MCF 10A (cell line): ENCODE results near the gene PTPRT. TPM values are rescaled to one million over a fixed set of nuclear protein-coding genes. Genes with fewer than 3 reads are reported as not detected.

Experiments used
- BruUV-seq: library from RNA; stranded (reverse); fragments of 400-500 nt; replicated peaks from 2 replicates; lab custom pipeline; 2021; lab: Mats Ljungman, UMichigan
- CTCF ChIA-PET: fragments of 300-600 bp; sonication (Branson Sonifier 250); formaldehyde crosslinking; extraction: SDS; loops from one replicate; lab custom pipeline; 2021; ENCODE audit warnings: antibody characterized with exemption, inconsistent platforms; lab: Yijun Ruan, JAX
- POLR2A ChIA-PET: fragments of 300-600, 350-650 bp; sonication (Branson Sonifier 250); formaldehyde crosslinking; extraction: SDS; loops from one replicate; lab custom pipeline; 2020; ENCODE audit warnings: antibody characterized with exemption, inconsistent platforms; lab: Yijun Ruan, JAX
- DNase-seq: peaks from one replicate; pipeline ENCODE4 v3.0.0-alpha.2; 2018; ENCODE audit not compliant: unreplicated experiment
- H3K27ac Mint-ChIP-seq: one replicate; pipeline ENCODE4 v1.8.0; 2022; ENCODE audit warnings: mild to moderate bottlenecking, low read depth, mixed read lengths; ENCODE audit not compliant: unreplicated experiment
- H3K27me3 Mint-ChIP-seq: one replicate; pipeline ENCODE4 v1.8.0; 2022; ENCODE audit warnings: mixed read lengths; ENCODE audit not compliant: insufficient read depth, unreplicated experiment
- H3K36me3 Mint-ChIP-seq: one replicate; pipeline ENCODE4 v1.8.0; 2022; ENCODE audit warnings: mild to moderate bottlenecking, moderate library complexity, mixed read lengths; ENCODE audit not compliant: insufficient read depth, unreplicated experiment
- H3K4me1 Mint-ChIP-seq: one replicate; pipeline ENCODE4 v1.8.0; 2022; ENCODE audit warnings: mixed read lengths; ENCODE audit not compliant: insufficient read depth, unreplicated experiment
- H3K4me3 Mint-ChIP-seq: one replicate; pipeline ENCODE4 v1.8.0; 2022; ENCODE audit warnings: mild to moderate bottlenecking, moderate library complexity, mixed read lengths; ENCODE audit not compliant: unreplicated experiment
- H3K9me3 Mint-ChIP-seq: one replicate; pipeline ENCODE4 v1.8.0; 2022; ENCODE audit warnings: mixed read lengths; ENCODE audit not compliant: unreplicated experiment
- CTCF ChIP-seq: fragments of 200-600 bp; IDR thresholded peaks from one replicate; pipeline ENCODE4 v1.8.0; 2022; ENCODE audit warnings: antibody characterized with exemption, mild to moderate bottlenecking; ENCODE audit not compliant: unreplicated experiment
- intact Hi-C: fragments of 100-400 bp; cut with micrococcal nuclease; formaldehyde crosslinking; loops from 2 replicates; pipeline ENCODE4 v1.14.1; 2022
- total RNA-seq: library from RNA; stranded (reverse); gene quantifications from 2 replicates; pipeline ENCODE4 v1.2.3, GENCODE V29; 2022

The PTPRT gene
- total RNA-seq, 1 experiment from 2014 or later: not detected

DNA sequence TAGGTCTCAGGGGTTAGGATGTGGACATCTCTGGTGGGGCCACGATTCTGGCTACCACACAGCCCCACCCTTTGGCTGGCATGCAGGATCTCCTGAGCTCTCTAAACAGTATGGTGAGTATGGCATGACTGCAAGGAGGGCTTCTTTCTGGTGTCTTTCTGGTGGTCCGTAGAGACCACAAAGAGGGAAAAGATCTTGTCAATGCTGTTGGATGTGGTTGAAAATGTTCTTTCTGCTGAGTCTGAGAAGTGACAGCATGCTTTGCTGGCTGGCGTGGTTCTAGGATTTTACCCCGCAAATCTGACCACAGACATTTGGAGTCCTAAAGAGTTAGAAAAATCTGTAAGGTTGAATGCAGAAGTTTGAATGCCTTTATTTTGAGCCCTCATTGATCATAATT lies 1096.7 kb downstream of the PTPRT start:
- intact Hi-C loops: no loop called here
- no peak for TF ChIP-seq CTCF
- peaks cover 47% of the 10 kb centered on the region for H3K9me3 Mint-ChIP-seq
- CTCF ChIA-PET: no interaction called here
- BruUV-seq: no TSS peak
- H3K36me3 Mint-ChIP-seq: no peaks in the 10 kb centered on the region
- H3K4me1 Mint-ChIP-seq: no peaks in the 10 kb centered on the region
- H3K27me3 Mint-ChIP-seq: no peaks in the 10 kb centered on the region
- H3K27ac Mint-ChIP-seq: no peak overlapping the region
- no peak overlapping the region for H3K4me3 Mint-ChIP-seq
- POLR2A ChIA-PET: no interaction called here
- no peak for DNase-seq

DNA sequence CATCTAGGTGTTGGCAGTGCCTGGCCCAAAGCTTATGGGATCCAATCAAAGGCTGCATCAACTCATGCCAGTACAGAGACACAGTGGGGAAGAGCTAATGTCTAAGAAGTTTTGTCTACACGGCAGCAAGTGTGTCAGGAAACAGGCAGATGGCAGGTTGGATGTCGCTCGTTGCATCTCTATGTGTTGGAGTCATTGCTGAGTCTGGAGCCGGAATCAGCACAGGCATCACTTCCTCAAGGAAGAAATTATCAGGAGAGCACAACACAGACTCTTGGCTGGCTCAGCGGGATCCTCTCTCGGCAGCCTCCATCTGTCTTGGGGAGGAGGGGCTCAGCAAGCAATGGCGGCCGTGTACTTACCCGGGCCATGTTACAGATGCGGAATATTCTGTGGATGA lies 1104.3 kb downstream of the PTPRT start:
- H3K36me3 Mint-ChIP-seq: peaks cover 6% of the 10 kb centered on the region
- no peak for DNase-seq
- no peaks in the 10 kb centered on the region for H3K27me3 Mint-ChIP-seq
- no peak for TF ChIP-seq CTCF
- peaks cover 42% of the 10 kb centered on the region for H3K9me3 Mint-ChIP-seq
- ChIA-PET POLR2A (no interaction called here), CTCF (no interaction called here)
- BruUV-seq: no TSS peak
- H3K4me1 Mint-ChIP-seq: no peaks in the 10 kb centered on the region
- no peak overlapping the region for H3K4me3 Mint-ChIP-seq
- intact Hi-C loops: no loop called here
- no peak overlapping the region for H3K27ac Mint-ChIP-seq

- H3K4me1 Mint-ChIP-seq: no peaks in the 10 kb centered on the region
- peaks cover 6% of the 10 kb centered on the region for H3K36me3 Mint-ChIP-seq
- DNase-seq: no peak
- H3K9me3 Mint-ChIP-seq: peaks cover 33% of the 10 kb centered on the region
- intact Hi-C loops: no loop called here
- H3K27ac Mint-ChIP-seq: no peak overlapping the region
- H3K27me3 Mint-ChIP-seq: no peaks in the 10 kb centered on the region
- POLR2A ChIA-PET: no interaction called here
- no TSS peak for BruUV-seq
- H3K4me3 Mint-ChIP-seq: no peak overlapping the region
- CTCF ChIA-PET: no interaction called here
- TF ChIP-seq CTCF: no peak
Observed at GRCh38 chr20:42083280-42083679, 1106.4 kb downstream of the PTPRT start.

GRCh38 chr20:42082611-42083010 lies 1107.1 kb downstream of the PTPRT start:
- Mint-ChIP-seq H3K27me3 (no peaks in the 10 kb centered on the region), H3K27ac (no peak overlapping the region), H3K36me3 (peaks cover 6% of the 10 kb centered on the region), H3K4me3 (no peak overlapping the region), H3K4me1 (no peaks in the 10 kb centered on the region), H3K9me3 (peaks cover 33% of the 10 kb centered on the region)
- POLR2A ChIA-PET: no interaction called here
- BruUV-seq: no TSS peak
- intact Hi-C loops: no loop called here
- DNase-seq: peak; percentile 16
- no peak for TF ChIP-seq CTCF
- CTCF ChIA-PET: no interaction called here
